Fibroblast of mammary gland (primary cell): ENCODE data around the gene NME4.
A peak's percentile ranks its signal among the peaks of the same experiment; 100 is the strongest.

Source experiments
- DNase-seq: peaks from one replicate; pipeline ENCODE4 v3.0.0-alpha.2; 2010; ENCODE audit warnings: low read depth
- H3K4me3 ChIP-seq: 2 replicates; pipeline ENCODE4 v1.5.1; 2011; ENCODE audit warnings: low read depth, mild to moderate bottlenecking, low read length, moderate library complexity; ENCODE audit not compliant: control insufficient read depth
- CTCF ChIP-seq: conservative IDR thresholded peaks from 2 replicates; pipeline ENCODE4 v1.5.1; 2011; ENCODE audit warnings: low read depth, low read length, inconsistent platforms; ENCODE audit not compliant: control insufficient read depth, insufficient read depth

The NME4 gene

GRCh38 chr16:370443-370842 lies 26.6 kb upstream of the NME4 start, which contains the start of gene MRPL28:
Gene MRPL28, minus strand, starts transcription at chr16:370538. Its CDS starts 320 bp downstream, at chr16:370218.
- DNase-seq: peak; percentile 92
- no peak for TF ChIP-seq CTCF
- H3K4me3 ChIP-seq: peak within 1 kb of the TSS; percentile 39

GRCh38 chr16:370979-371514 lies 26.0 kb upstream of the NME4 start:
- TF ChIP-seq CTCF: no peak
- H3K4me3 ChIP-seq: no peak overlapping the region
- no peak for DNase-seq

- DNase-seq: no peak
- TF ChIP-seq CTCF: no peak
- H3K4me3 ChIP-seq: no peak overlapping the region
Observed at GRCh38 chr16:371515-372301, 25.3 kb upstream of the NME4 start.

GRCh38 chr16:372302-372983 lies 24.6 kb upstream of the NME4 start:
- no peak for DNase-seq
- no peak for TF ChIP-seq CTCF
- no peak overlapping the region for H3K4me3 ChIP-seq

- no peak for TF ChIP-seq CTCF
- no peak overlapping the region for H3K4me3 ChIP-seq
- DNase-seq: no peak
Observed at GRCh38 chr16:373020-373598, 23.9 kb upstream of the NME4 start.

- DNase-seq: no peak
- no peak overlapping the region for H3K4me3 ChIP-seq
- no peak for TF ChIP-seq CTCF
Observed at GRCh38 chr16:373848-374615, 23.0 kb upstream of the NME4 start.
